AG04449 (cell line): ENCODE data around the gene TMPRSS3.
A peak's percentile ranks its signal among the peaks of the same experiment; 100 is the strongest.

Source experiments
- CTCF ChIA-PET: fragments of 350-600 bp; formaldehyde crosslinking; extraction: SDS; loops from one replicate; lab custom pipeline; 2021; ENCODE audit warnings: antibody characterized with exemption; lab: Yijun Ruan, JAX
- POLR2A ChIA-PET: fragments of 400-600, 350-600 bp; formaldehyde crosslinking; extraction: SDS; loops from one replicate; lab custom pipeline; 2020; ENCODE audit warnings: antibody characterized with exemption, inconsistent platforms; lab: Yijun Ruan, JAX
- DNase-seq: peaks from one replicate; pipeline ENCODE4 v3.0.0-alpha.2; 2010; ENCODE audit warnings: low read depth, low spot score
- H3K4me3 ChIP-seq: 2 replicates; pipeline ENCODE4 v1.5.1; 2011; ENCODE audit warnings: low read depth, mild to moderate bottlenecking, control low read depth, low read length
- TF ChIP-seq, protein P1 (sequence below): IDR thresholded peaks from one replicate; pipeline ENCODE4 v1.5.1; 2011; ENCODE audit warnings: mild to moderate bottlenecking, moderate library complexity, low read length, control low read depth, inconsistent platforms; ENCODE audit not compliant: insufficient read depth; ENCODE audit errors: missing control alignments

The TMPRSS3 gene

GRCh38 chr21:42340187-42341050 is 55.4 kb downstream of the TMPRSS3 start:
- TF ChIP-seq, protein P1, sequence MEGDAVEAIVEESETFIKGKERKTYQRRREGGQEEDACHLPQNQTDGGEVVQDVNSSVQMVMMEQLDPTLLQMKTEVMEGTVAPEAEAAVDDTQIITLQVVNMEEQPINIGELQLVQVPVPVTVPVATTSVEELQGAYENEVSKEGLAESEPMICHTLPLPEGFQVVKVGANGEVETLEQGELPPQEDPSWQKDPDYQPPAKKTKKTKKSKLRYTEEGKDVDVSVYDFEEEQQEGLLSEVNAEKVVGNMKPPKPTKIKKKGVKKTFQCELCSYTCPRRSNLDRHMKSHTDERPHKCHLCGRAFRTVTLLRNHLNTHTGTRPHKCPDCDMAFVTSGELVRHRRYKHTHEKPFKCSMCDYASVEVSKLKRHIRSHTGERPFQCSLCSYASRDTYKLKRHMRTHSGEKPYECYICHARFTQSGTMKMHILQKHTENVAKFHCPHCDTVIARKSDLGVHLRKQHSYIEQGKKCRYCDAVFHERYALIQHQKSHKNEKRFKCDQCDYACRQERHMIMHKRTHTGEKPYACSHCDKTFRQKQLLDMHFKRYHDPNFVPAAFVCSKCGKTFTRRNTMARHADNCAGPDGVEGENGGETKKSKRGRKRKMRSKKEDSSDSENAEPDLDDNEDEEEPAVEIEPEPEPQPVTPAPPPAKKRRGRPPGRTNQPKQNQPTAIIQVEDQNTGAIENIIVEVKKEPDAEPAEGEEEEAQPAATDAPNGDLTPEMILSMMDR, result no peak
- DNase-seq, result no peak
- POLR2A ChIA-PET, result no interaction called here
- H3K4me3 ChIP-seq, result no peak overlapping the region
- CTCF ChIA-PET, result interaction anchor here (0.9 kb wide), 1 partner anchor 194 kb away, joined by 3 read pairs; no protein-coding TSS in a partner anchor

DNA sequence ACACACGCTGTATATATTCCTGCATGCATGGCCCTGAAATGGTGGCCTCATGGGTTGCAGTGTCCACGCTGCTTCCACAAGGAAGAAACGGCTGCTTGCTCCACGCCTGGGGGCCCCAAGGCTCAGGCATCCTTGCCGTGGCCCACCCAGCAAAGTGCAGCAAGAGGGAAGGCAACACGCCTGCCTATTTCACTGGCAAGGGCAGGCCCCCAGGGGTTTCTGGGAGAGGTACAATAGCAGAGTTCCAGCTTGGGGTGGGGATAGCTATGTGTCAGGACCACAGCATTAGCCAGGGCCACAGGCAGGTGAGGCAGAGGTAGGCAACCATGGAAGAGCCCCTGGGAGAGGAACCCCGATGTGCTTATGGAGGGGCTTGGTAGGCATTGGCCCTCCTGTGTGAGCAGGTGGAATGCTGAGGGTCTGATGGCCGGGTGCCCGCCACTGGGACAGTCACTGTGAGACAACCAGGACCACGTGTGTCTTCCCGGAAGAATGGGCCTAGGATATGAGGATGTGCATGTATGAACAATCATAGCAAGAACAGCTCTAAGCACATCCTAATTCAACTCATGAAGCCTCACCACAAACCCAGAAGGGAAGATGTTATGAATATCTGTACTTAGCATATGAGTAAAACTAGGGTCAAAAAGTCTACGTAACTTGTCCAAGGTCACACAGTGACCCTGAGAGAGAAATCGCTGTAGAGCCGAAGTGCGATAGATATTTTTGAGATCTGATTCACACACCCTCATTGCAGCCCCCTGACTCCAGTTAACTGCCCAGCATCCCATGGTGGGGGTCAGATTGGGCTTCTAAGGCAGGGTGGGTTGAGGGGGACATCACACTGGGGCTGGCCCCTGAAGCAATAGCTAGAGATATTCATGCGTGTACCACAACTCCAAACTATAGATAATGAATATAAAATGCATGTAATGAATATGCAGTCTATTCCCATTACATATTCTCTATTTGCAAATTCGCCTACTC is 56.8 kb downstream of the TMPRSS3 start:
- TF ChIP-seq, protein P1, result no peak
- CTCF ChIA-PET, result no interaction called here
- POLR2A ChIA-PET, result no interaction called here
- no peak for DNase-seq
- H3K4me3 ChIP-seq, result no peak overlapping the region

DNA sequence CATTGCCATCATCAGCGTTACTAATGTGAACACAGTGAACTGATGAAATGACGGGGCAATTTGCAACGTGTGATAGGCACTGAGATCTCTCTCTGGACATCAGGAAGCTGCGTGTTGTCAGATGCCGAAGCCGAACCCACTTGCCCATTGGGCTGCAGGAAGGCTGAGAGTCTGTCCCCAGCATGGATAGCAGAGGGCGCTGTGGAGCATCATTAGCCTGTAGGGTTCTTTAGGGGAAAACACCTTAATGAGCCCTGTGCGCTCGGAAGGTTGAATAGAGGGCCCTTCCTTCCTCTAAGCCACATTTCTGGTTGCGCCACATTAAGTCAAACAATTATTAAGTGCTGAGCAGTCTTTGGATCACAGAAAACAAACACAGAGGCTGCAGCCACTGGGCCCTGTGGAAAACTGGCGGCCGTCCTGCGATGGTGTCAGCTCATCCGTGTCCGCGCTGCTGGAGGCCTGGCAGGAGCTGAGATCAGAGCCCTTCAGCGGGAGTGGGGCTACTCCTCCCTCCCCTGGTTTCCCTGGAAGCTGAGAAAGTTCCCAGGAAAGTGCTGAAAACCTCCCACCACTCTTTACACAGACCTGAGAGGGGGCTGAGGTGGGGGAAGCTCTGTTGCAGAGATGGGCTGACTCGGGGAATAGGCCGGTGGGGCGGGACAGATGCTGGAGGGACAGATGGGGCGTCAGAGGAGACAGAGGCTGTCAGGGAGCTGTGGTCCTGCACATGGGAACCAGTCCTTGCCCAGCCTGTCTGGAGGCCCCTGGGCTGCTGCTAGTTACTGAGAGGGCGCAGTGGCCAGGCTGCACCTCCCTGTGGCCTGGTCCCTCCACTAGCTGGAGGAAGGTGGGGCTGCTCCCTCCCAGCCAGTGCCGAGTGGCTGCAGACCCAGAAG is 57.8 kb downstream of the TMPRSS3 start:
- ChIA-PET CTCF (no interaction called here), POLR2A (no interaction called here)
- TF ChIP-seq, protein P1, result peak; percentile 36
- no peak for DNase-seq
- H3K4me3 ChIP-seq, result no peak overlapping the region

GRCh38 chr21:42337276-42337675 is 58.6 kb downstream of the TMPRSS3 start:
- ChIA-PET CTCF (no interaction called here), POLR2A (no interaction called here)
- H3K4me3 ChIP-seq, result no peak overlapping the region
- no peak for DNase-seq
- TF ChIP-seq, protein P1, result no peak

GRCh38 chr21:42336054-42336453 is 59.8 kb downstream of the TMPRSS3 start:
- H3K4me3 ChIP-seq, result no peak overlapping the region
- TF ChIP-seq, protein P1, result no peak
- ChIA-PET CTCF (no interaction called here), POLR2A (no interaction called here)
- DNase-seq, result no peak
